IPS DF 4.7 (cell line): Measurements from ENCODE around the gene PNRC2.
"Not testable (repeated sequence)": the region's sequence is repeated elsewhere in the genome, so short reads cannot be mapped to it uniquely, and the experiment has no call there.

Experiments used
- DNase-seq: peaks from one replicate; pipeline ENCODE4 v3.0.0-alpha.2; 2013; ENCODE audit warnings: low spot score; ENCODE audit errors: extremely low read depth

PNRC2 gene

GRCh38 chr1:23947366-23947765, 12.3 kb upstream of the PNRC2 start:
- DNase-seq: no peak

GRCh38 chr1:23953020-23953419, 6.6 kb upstream of the PNRC2 start:
- no peak for DNase-seq

- DNase-seq: no peak
Measured at GRCh38 chr1:23957096-23957495, 2.5 kb upstream of the PNRC2 start.

- DNase-seq: not testable (repeated sequence)
Measured at GRCh38 chr1:23958040-23958809, 1.4 kb upstream of the PNRC2 start.

GRCh38 chr1:23958810-23959460, 693 bp upstream of the PNRC2 start:
- no peak for DNase-seq

GRCh38 chr1:23960291-23961020, 828 bp downstream of the PNRC2 start:
- no peak for DNase-seq

- DNase-seq: no peak
Measured at GRCh38 chr1:23963617-23964234, 4.1 kb downstream of the PNRC2 start.

GRCh38 chr1:23964235-23964668, 4.6 kb downstream of the PNRC2 start:
- DNase-seq: no peak

- no peak for DNase-seq
Measured at GRCh38 chr1:23964790-23965740, 5.4 kb downstream of the PNRC2 start.

- no peak for DNase-seq
Measured at GRCh38 chr1:23966973-23967493, 7.4 kb downstream of the PNRC2 start.

- DNase-seq: no peak
Measured at GRCh38 chr1:23967871-23968270, 8.2 kb downstream of the PNRC2 start.

GRCh38 chr1:23977187-23977853, 17.7 kb downstream of the PNRC2 start:
- no peak for DNase-seq

- DNase-seq: no peak
Measured at GRCh38 chr1:23977854-23978191, 18.2 kb downstream of the PNRC2 start.

GRCh38 chr1:23978805-23979204, 19.2 kb downstream of the PNRC2 start:
- no peak for DNase-seq

- no peak for DNase-seq
Measured at GRCh38 chr1:23979387-23979880, 19.8 kb downstream of the PNRC2 start.

GRCh38 chr1:23979881-23980727, 20.5 kb downstream of the PNRC2 start, which contains the start of gene SRSF10:
Gene SRSF10, minus strand, starts transcription at chr1:23980327. Its CDS starts 72 bp downstream, at chr1:23980255.
- peak; percentile 97 for DNase-seq

GRCh38 chr1:23980728-23981070, 21.1 kb downstream of the PNRC2 start:
- no peak for DNase-seq

- no peak for DNase-seq
Measured at GRCh38 chr1:23984417-23985186, 25.0 kb downstream of the PNRC2 start.
